Thoracic aorta (tissue), 2 donors: ENCODE data around the gene KRTAP19-8. TPM values are rescaled to one million over a fixed set of nuclear protein-coding genes. Genes with fewer than 3 reads are reported as not detected.

ENCODE experiments used
- ATAC-seq: fragments of 150-250 bp; one replicate; pipeline ENCODE4 v1.8.0; 2017; ENCODE audit warnings: low read depth; ENCODE audit not compliant: insufficient number of reproducible peaks, low FRiP score
- DNase-seq: peaks from one replicate; pipeline ENCODE4 v3.0.0-alpha.2; 2020; ENCODE audit warnings: low spot score
- H3K27ac ChIP-seq, 2 donors: fragments of 200-600 bp; sonication (generic); 1 replicate in 1 of 2; 2 replicates in 1 of 2; pipeline ENCODE4 v1.5.1; 2016; ENCODE audit warnings: mild to moderate bottlenecking in 2 of 2, moderate library complexity in 2 of 2
- H3K27me3 ChIP-seq: fragments of 200-600 bp; sonication (generic); replicated peaks from 2 replicates; pipeline ENCODE4 v1.6.0; 2016; ENCODE audit warnings: mild to moderate bottlenecking; ENCODE audit not compliant: insufficient read depth
- H3K36me3 ChIP-seq: fragments of 200-600 bp; sonication (generic); one replicate; pipeline ENCODE4 v1.5.1; 2016
- H3K4me1 ChIP-seq, 2 donors: fragments of 200-600 bp; sonication (generic); 1 replicate in 1 of 2; 2 replicates in 1 of 2; pipeline versions ENCODE4 v1.5.1 to v1.6.0; 2016; ENCODE audit warnings: low read depth in 2 of 2, mild to moderate bottlenecking in 1 of 2; ENCODE audit not compliant: control insufficient read depth in 1 of 2
- H3K4me3 ChIP-seq: fragments of 200-600 bp; sonication (generic); 2 replicates; pipeline ENCODE4 v1.5.1; 2016; ENCODE audit warnings: mild to moderate bottlenecking
- H3K9me3 ChIP-seq: fragments of 200-600 bp; sonication (generic); 2 replicates; pipeline ENCODE4 v1.5.1; 2016
- CTCF ChIP-seq: fragments of 200-600 bp; sonication (generic); IDR thresholded peaks from one replicate; pipeline ENCODE4 v1.5.1; 2019; ENCODE audit warnings: antibody characterized with exemption
- total RNA-seq, 2 donors: library from RNA; depleted of rRNA; stranded (reverse); fragments of >200 nt; gene quantifications; one replicate each; pipeline versions ENCODE4 v1.1.0 to v1.2.3, GENCODE V29; 2016

KRTAP19-8 gene
- total RNA-seq, 2 donors from 2014 or later: not detected

GRCh38 chr21:31075848-31076247 lies 37.6 kb upstream of the KRTAP19-8 start:
- TF ChIP-seq CTCF: no peak
- H3K27ac ChIP-seq: no peak overlapping the region
- H3K4me1 ChIP-seq: no peaks in the 10 kb centered on the region
- no peak overlapping the region for H3K4me3 ChIP-seq
- H3K9me3 ChIP-seq: no peaks in the 10 kb centered on the region
- ATAC-seq (no peak), DNase-seq (no peak)
- H3K27me3 ChIP-seq: no peaks in the 10 kb centered on the region
- H3K36me3 ChIP-seq: no peaks in the 10 kb centered on the region

GRCh38 chr21:31072533-31072932 lies 34.3 kb upstream of the KRTAP19-8 start:
- Histone ChIP-seq H3K27ac (no peak overlapping the region), H3K27me3 (no peaks in the 10 kb centered on the region), H3K4me1 (no peaks in the 10 kb centered on the region), H3K4me3 (no peak overlapping the region), H3K36me3 (no peaks in the 10 kb centered on the region), H3K9me3 (no peaks in the 10 kb centered on the region)
- TF ChIP-seq CTCF: no peak
- ATAC-seq: no peak
- DNase-seq: no peak

GRCh38 chr21:31064803-31065202 lies 26.5 kb upstream of the KRTAP19-8 start:
- no peaks in the 10 kb centered on the region for H3K27me3 ChIP-seq
- H3K27ac ChIP-seq: no peak overlapping the region
- no peak for DNase-seq
- no peaks in the 10 kb centered on the region for H3K9me3 ChIP-seq
- no peak for ATAC-seq
- no peaks in the 10 kb centered on the region for H3K4me1 ChIP-seq
- no peak overlapping the region for H3K4me3 ChIP-seq
- no peaks in the 10 kb centered on the region for H3K36me3 ChIP-seq
- TF ChIP-seq CTCF: no peak

GRCh38 chr21:31052489-31053142 lies 14.3 kb upstream of the KRTAP19-8 start:
- no peaks in the 10 kb centered on the region for H3K9me3 ChIP-seq
- ATAC-seq (no peak), DNase-seq (no peak)
- H3K4me1 ChIP-seq: no peaks in the 10 kb centered on the region
- H3K4me3 ChIP-seq: no peak overlapping the region
- H3K36me3 ChIP-seq: no peaks in the 10 kb centered on the region
- H3K27ac ChIP-seq: no peak overlapping the region
- H3K27me3 ChIP-seq: no peaks in the 10 kb centered on the region
- TF ChIP-seq CTCF: no peak

GRCh38 chr21:31050577-31051157 lies 12.4 kb upstream of the KRTAP19-8 start:
- no peak overlapping the region for H3K27ac ChIP-seq
- TF ChIP-seq CTCF: no peak
- H3K36me3 ChIP-seq: no peaks in the 10 kb centered on the region
- H3K9me3 ChIP-seq: no peaks in the 10 kb centered on the region
- H3K27me3 ChIP-seq: no peaks in the 10 kb centered on the region
- DNase-seq: no peak
- no peak for ATAC-seq
- no peak overlapping the region for H3K4me3 ChIP-seq
- H3K4me1 ChIP-seq: no peaks in the 10 kb centered on the region
